HepG2 (cell line): ENCODE data around the gene STX8. TPM values are rescaled to one million over a fixed set of nuclear protein-coding genes. Genes with fewer than 3 reads are reported as not detected.

Source experiments
- ATAC-seq: fragments of 200-7000 bp; cut with Tn5 transposase; 3 replicates; pipeline ENCODE4 v1.9.1; 2020; ENCODE audit warnings: mild to moderate bottlenecking, moderate library complexity
- BruUV-seq: library from RNA; stranded (reverse); fragments of 400-500 nt; replicated peaks from 2 replicates; lab custom pipeline; 2021; lab: Mats Ljungman, UMichigan
- CTCF ChIA-PET: fragments of 300-600 bp; formaldehyde crosslinking; extraction: SDS; loops from one replicate; lab custom pipeline; 2021; ENCODE audit warnings: low total read pairs, inconsistent platforms, low intra/inter-chr PET ratio; lab: Yijun Ruan, JAX
- POLR2A ChIA-PET: fragments of 350-600 bp; sonication (Branson Sonifier 250); formaldehyde crosslinking; loops from one replicate; lab custom pipeline; 2020; ENCODE audit warnings: antibody characterized with exemption, inconsistent platforms; lab: Yijun Ruan, JAX
- DNase-seq: peaks from one replicate; pipeline ENCODE4 v3.0.0-alpha.2; 2015; ENCODE audit warnings: low spot score
- FAIRE-seq: peaks from 3 replicates; lab custom pipeline; 2011; peaks lifted over from hg19 to GRCh38; lab: Jason Lieb, UNC
- H2AFZ ChIP-seq: one replicate; pipeline ENCODE4 v1.6.1; 2011; ENCODE audit warnings: low read length, inconsistent platforms
- H3K27ac ChIP-seq: fragments of 300-600 bp; 3 replicates; pipeline ENCODE4 v1.8.0; 2011; ENCODE audit warnings: mixed run types, mild to moderate bottlenecking, mixed read lengths, low read length, inconsistent platforms; ENCODE audit not compliant: insufficient read depth; ENCODE audit errors: extremely low read length
- H3K27me3 ChIP-seq, 2 experiments: fragments of 200-600 bp in 1 of 2; 2 replicates in 1 of 2; 3 replicates in 1 of 2; pipeline versions ENCODE4 v1.6.0 to v1.8.0; 2011; ENCODE audit warnings: low read length in 2 of 2, mild to moderate bottlenecking in 2 of 2, moderate library complexity in 2 of 2, inconsistent platforms in 1 of 2; ENCODE audit not compliant: insufficient read depth in 2 of 2, control insufficient read depth in 1 of 2
- H3K36me3 ChIP-seq, 2 experiments: fragments of 200-600 bp in 1 of 2; replicated peaks in 1 of 2; 2 replicates in 1 of 2; 3 replicates in 1 of 2; pipeline versions ENCODE4 v1.5.1 to v1.8.0; 2011; ENCODE audit warnings: low read length in 2 of 2, inconsistent platforms in 1 of 2; ENCODE audit not compliant: insufficient read depth in 2 of 2, control insufficient read depth in 1 of 2
- H3K4me1 ChIP-seq: 2 replicates; pipeline ENCODE4 v1.5.1; 2012; ENCODE audit warnings: low read length, inconsistent platforms; ENCODE audit not compliant: insufficient read depth
- H3K4me2 ChIP-seq: 2 replicates; pipeline ENCODE4 v1.6.0; 2011; ENCODE audit warnings: low read depth, low read length, inconsistent platforms
- H3K4me3 ChIP-seq, 3 experiments: fragments of 200-600 bp in 1 of 3; sonication (generic), shearing (Covaris generic) in 1 of 3; replicated peaks in 1 of 3; 2 replicates each; pipeline ENCODE4 v1.5.1; 2011 to 2016; ENCODE audit warnings: low read length in 3 of 3, inconsistent platforms in 2 of 3, low read depth in 2 of 3, mild to moderate bottlenecking in 2 of 3, control low read depth in 1 of 3, mixed read lengths in 1 of 3; ENCODE audit not compliant: insufficient read depth in 1 of 3
- H3K79me2 ChIP-seq: one replicate; pipeline ENCODE4 v1.6.1; 2011; ENCODE audit warnings: low read length, inconsistent platforms; ENCODE audit not compliant: insufficient read depth
- H3K9ac ChIP-seq: 2 replicates; pipeline ENCODE4 v1.6.0; 2011; ENCODE audit warnings: mild to moderate bottlenecking, low read depth, low read length, inconsistent platforms; ENCODE audit not compliant: insufficient read depth
- H3K9me3 ChIP-seq: 2 replicates; pipeline ENCODE4 v1.5.1; 2012; ENCODE audit warnings: mild to moderate bottlenecking, low read length
- H4K20me1 ChIP-seq: 2 replicates; pipeline ENCODE4 v1.6.0; 2011; ENCODE audit warnings: inconsistent platforms, mild to moderate bottlenecking, low read length, moderate library complexity; ENCODE audit not compliant: insufficient read depth
- ADNP ChIP-seq: sonication (generic); formaldehyde crosslinking; IDR thresholded peaks from 2 replicates; pipeline ENCODE4 v1.4.0; 2020; ENCODE audit warnings: missing genetic modification reagents
- ATM ChIP-seq: fragments of 450-650 bp; IDR thresholded peaks from 2 replicates; pipeline ENCODE4 v1.7.1; 2017; ENCODE audit warnings: mild to moderate bottlenecking, borderline replicate concordance
- FOXK2 ChIP-seq: fragments of 450-650 bp; IDR thresholded peaks from 2 replicates; pipeline ENCODE4 v1.6.1; 2016
- HCFC1 ChIP-seq: fragments of 150-350 bp; IDR thresholded peaks from 2 replicates; pipeline ENCODE4 v1.6.1; 2014; ENCODE audit warnings: low read depth, low read length
- POGK ChIP-seq: sonication (generic); formaldehyde crosslinking; conservative IDR thresholded peaks from 2 replicates; pipeline ENCODE4 v1.8.0; 2022; ENCODE audit warnings: mild to moderate bottlenecking, moderate library complexity, missing genetic modification reagents
- PRDM4 ChIP-seq: sonication (generic); formaldehyde crosslinking; IDR thresholded peaks from 2 replicates; pipeline ENCODE4 v1.9.0; 2021; ENCODE audit warnings: missing genetic modification reagents, borderline replicate concordance
- PTBP1 ChIP-seq: fragments of 200-400 bp; formaldehyde crosslinking; IDR thresholded peaks from 2 replicates; pipeline ENCODE4 v1.6.1; 2018; ENCODE audit warnings: low read length, low read depth; ENCODE audit not compliant: poor library complexity, severe bottlenecking
- RELA ChIP-seq: sonication (generic); formaldehyde crosslinking; IDR thresholded peaks from 2 replicates; pipeline ENCODE4 v1.4.0; 2020; ENCODE audit warnings: missing genetic modification reagents
- SOX13 ChIP-seq, 3 experiments: fragments of 450-650 bp in 1 of 3; sonication (generic) in 1 of 3; formaldehyde crosslinking in 1 of 3; IDR thresholded peaks in 2 of 3; conservative IDR thresholded peaks in 1 of 3; 2 replicates each; pipeline versions ENCODE4 v1.5.0 to v1.6.1; 2016 to 2020; ENCODE audit warnings: antibody characterized with exemption in 1 of 3, mild to moderate bottlenecking in 1 of 3, missing compliant biosample characterization in 1 of 3, missing genetic modification reagents in 1 of 3, moderate library complexity in 1 of 3
- TCF7 ChIP-seq: sonication (generic); IDR thresholded peaks from 2 replicates; pipeline ENCODE4 v1.6.1; 2016; ENCODE audit warnings: antibody characterized with exemption, low read depth
- TRIM24 ChIP-seq: sonication (generic); formaldehyde crosslinking; IDR thresholded peaks from 2 replicates; pipeline ENCODE4 v1.8.0; 2022; ENCODE audit warnings: mild to moderate bottlenecking, missing genetic modification reagents
- ZNF512B ChIP-seq: sonication (generic); formaldehyde crosslinking; IDR thresholded peaks from 2 replicates; pipeline ENCODE4 v1.5.1; 2020; ENCODE audit warnings: missing genetic modification reagents, mild to moderate bottlenecking, borderline replicate concordance
- ZNF530 ChIP-seq: sonication (generic); formaldehyde crosslinking; IDR thresholded peaks from 2 replicates; pipeline ENCODE4 v1.5.0; 2020; ENCODE audit warnings: low read depth, mild to moderate bottlenecking, missing genetic modification reagents
- ZNF672 ChIP-seq: sonication (generic); formaldehyde crosslinking; IDR thresholded peaks from 2 replicates; pipeline ENCODE4 v1.8.1; 2022; ENCODE audit warnings: missing genetic modification reagents
- ZNF720 ChIP-seq: sonication (generic); formaldehyde crosslinking; IDR thresholded peaks from 2 replicates; pipeline ENCODE4 v1.4.0; 2020; ENCODE audit warnings: missing genetic modification reagents
- ZNF883 ChIP-seq: sonication (generic); formaldehyde crosslinking; IDR thresholded peaks from 2 replicates; pipeline ENCODE4 v1.5.1; 2020; ENCODE audit warnings: mild to moderate bottlenecking, missing genetic modification reagents; ENCODE audit errors: not compliant biosample characterization
- WGBS: methylation state at CpG from one replicate; pipeline ENCODE4 v1.1.6; 2017; ENCODE audit warnings: low lambda C conversion rate; 5-methylcytosine and 5-hydroxymethylcytosine counted together
- in situ Hi-C: cut with HindIII; loops from 2 replicates; pipeline ENCODE4 v1.10.0; 2017; ENCODE audit warnings: low pct_unique_long_range_greater_than_20kb; ENCODE audit not compliant: extremely low pct_ligation_motif_present
- intact Hi-C: fragments of 100-400 bp; cut with micrococcal nuclease; formaldehyde crosslinking; loops from one replicate; pipeline ENCODE4 v1.10.0; 2022; ENCODE audit not compliant: unreplicated experiment
- polyA plus RNA-seq, 8 experiments: library from polyadenylated mRNA; depleted of rRNA in 3 of 8; stranded (reverse) in 7 of 8; unstranded in 1 of 8; fragments of >200 nt; fragmentation: Illumina TruSeq in 4 of 8; extraction: Trizol in 4 of 8; gene quantifications; 2 replicates each; pipeline versions ENCODE4 v1.2.1 to v1.2.3, GENCODE V29; 2011 to 2016; ENCODE audit warnings: low read depth in 4 of 8, missing spikeins in 1 of 8, mixed read lengths in 1 of 8; ENCODE audit not compliant: insufficient read depth in 1 of 8
- total RNA-seq, 5 experiments: library from RNA; depleted of rRNA; stranded (reverse); fragments of >200 nt; fragmentation: Illumina TruSeq; extraction: Trizol; gene quantifications; 2 replicates each; pipeline ENCODE4 v1.2.3, GENCODE V29; 2016; ENCODE audit warnings: low read depth in 1 of 5

Gene STX8
- total and polyA plus RNA-seq, 2 of the 13 experiments (the other 11 are each of a cell fraction or from before 2014, with no cell fraction given) = 36.4 to 53.6 TPM

- no peak for TF ChIP-seq TRIM24
- TF ChIP-seq ATM = no peak
- no peak for TF ChIP-seq FOXK2
- no peak for TF ChIP-seq SOX13 (IDR thresholded peaks at IDR 0.05)
- no peak for TF ChIP-seq SOX13 (CRISPR knock-in tag; conservative IDR thresholded peaks at IDR 0.05 in 1 of 2, IDR thresholded peaks at IDR 0.05 in 1 of 2)
- no peak for TF ChIP-seq HCFC1
Measured at GRCh38 chr17:9517396-9517795, 58.2 kb downstream of the STX8 start (continued).

- intact Hi-C loops (no loop called here), in situ Hi-C loops (loop anchor here (10.0 kb wide), 2 partner anchors 108 to 518 kb away; no protein-coding TSS in a partner anchor)
- no peak for ATAC-seq
- H3K27me3 ChIP-seq = no peaks in the 10 kb centered on the region
- ChIA-PET POLR2A (no interaction called here), CTCF (no interaction called here)
- no peak overlapping the region for H3K27ac ChIP-seq
- no peak for DNase-seq
- H3K9ac ChIP-seq = no peak overlapping the region
- H3K36me3 ChIP-seq = no peaks in the 10 kb centered on the region
- FAIRE-seq = no peak
- H2AFZ ChIP-seq = no peak overlapping the region
- WGBS = 94% methylated on average over 2 of the region's 2 CpGs
- no peaks in the 10 kb centered on the region for H3K4me1 ChIP-seq
- BruUV-seq = no TSS peak
- no peak overlapping the region for H3K4me3 ChIP-seq
- H4K20me1 ChIP-seq = no peaks in the 10 kb centered on the region
- H3K9me3 ChIP-seq = peaks cover 14% of the 10 kb centered on the region; the same call in 1 of the 2 replicates
- no peak overlapping the region for H3K4me2 ChIP-seq
- no peaks in the 10 kb centered on the region for H3K79me2 ChIP-seq
- no peak for TF ChIP-seq ZNF672 (CRISPR knock-in tag)
- no peak for TF ChIP-seq ZNF883 (CRISPR knock-in tag)
- no peak for TF ChIP-seq RELA
- TF ChIP-seq TCF7 = no peak
- no peak for TF ChIP-seq PRDM4
- TF ChIP-seq POGK (CRISPR knock-in tag) = no peak
- TF ChIP-seq ADNP = no peak
- no peak for TF ChIP-seq ZNF512B
- TF ChIP-seq ZNF530 (CRISPR knock-in tag) = no peak
- TF ChIP-seq PTBP1 = no peak
- TF ChIP-seq ZNF720 (CRISPR knock-in tag) = no peak
Measured at GRCh38 chr17:9513266-9513665, 62.4 kb downstream of the STX8 start.
